Stimulated activated CD8-positive, alpha-beta memory T cell treated with anti-CD3 and anti-CD28 coated beads, Interleukin-12 subunit alpha, Interleukin-12 subunit beta, amount 100 ng/mL, for 4 hours (primary cell): Measurements from ENCODE around the gene AOC3.
"Not testable (repeated sequence)": the region's sequence is repeated elsewhere in the genome, so short reads cannot be mapped to it uniquely, and the experiment has no call there.

ENCODE experiments used
- DNase-seq: peaks from one replicate; pipeline ENCODE4 v3.0.0-alpha.2; 2020; ENCODE audit warnings: low read depth

Gene AOC3

DNA sequence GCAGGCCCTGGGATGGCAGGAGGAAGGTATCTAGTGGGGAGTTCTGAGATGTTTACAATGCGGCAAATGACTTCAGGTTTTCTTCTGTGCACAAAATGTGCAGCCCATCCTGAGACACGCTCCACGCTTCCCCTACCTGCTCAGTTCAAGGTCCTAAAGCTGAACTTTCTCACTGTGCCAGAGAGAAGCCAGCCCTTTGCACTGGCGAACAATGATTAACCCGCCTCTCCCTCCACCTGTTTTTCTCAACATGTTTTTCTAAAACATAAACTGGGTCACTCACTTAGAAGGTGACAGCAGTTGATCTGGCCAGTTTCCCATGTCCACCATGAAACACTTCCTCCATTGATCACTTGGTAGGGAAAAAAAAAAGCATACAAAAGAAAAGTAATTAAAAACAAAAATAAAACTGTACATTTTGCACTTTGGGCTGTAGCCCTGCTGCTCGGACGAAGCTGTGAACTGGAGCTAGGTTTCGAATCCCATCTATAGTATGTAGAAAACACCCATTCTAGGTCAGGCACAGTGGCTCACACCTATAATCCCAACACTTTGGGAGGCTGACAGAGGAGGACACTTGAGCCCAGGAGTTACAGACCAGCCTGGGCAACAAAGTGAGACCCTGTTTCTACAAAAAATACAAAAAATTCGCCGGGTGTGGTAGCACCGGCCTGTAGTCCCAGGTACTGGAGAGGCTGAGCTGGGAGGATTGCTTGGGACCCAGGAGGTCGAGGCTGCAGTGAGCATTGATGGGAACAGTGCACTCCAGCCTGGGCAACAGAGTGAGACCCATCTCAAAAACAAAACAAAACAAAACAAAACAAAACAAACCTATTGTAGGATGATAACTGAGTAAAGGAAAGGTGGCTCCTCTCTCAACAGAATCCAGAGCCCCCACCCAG, 43.5 kb downstream of the AOC3 start:
- DNase-seq = no peak

DNA sequence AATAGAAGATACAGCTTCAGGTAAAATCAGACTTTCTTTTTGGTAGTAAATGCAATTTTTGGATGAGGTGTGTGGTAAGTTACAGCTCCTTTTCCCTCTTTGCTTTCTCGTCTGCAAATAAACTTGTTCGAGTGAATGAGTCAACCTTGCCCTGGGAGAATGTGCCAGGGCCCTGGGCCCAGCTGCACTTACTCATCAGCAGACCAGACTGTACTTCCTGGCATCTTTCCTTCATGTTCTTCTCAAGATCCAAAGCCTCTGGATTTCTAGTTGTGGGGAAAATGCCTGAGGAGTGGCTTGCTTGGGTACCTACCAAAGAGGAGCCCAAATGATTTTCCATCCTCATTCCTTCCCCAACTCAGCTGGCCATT, 44.2 kb downstream of the AOC3 start:
- no peak for DNase-seq

GRCh38 chr17:42898147-42898811, 47.3 kb downstream of the AOC3 start:
- no peak for DNase-seq

DNA sequence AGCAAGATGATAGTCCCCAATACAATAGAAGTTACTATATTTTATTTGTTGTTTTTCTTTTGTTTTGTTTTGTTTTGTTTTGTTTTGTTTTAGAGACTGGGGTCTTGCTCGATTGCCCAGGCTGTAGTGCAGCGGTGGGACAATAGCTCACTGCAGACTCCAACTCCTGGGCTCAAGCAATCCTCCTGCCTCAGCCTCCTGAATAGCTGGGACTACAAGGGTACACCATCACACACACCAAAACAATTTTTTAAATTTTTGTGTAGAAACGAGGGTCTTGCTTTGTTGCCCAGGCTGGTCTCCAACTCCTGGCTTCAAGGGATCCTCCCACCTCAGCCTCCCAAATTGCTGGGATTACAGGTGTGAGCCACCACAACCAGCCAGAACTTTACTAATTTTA, 49.0 kb downstream of the AOC3 start:
- DNase-seq = not testable (repeated sequence)

DNA sequence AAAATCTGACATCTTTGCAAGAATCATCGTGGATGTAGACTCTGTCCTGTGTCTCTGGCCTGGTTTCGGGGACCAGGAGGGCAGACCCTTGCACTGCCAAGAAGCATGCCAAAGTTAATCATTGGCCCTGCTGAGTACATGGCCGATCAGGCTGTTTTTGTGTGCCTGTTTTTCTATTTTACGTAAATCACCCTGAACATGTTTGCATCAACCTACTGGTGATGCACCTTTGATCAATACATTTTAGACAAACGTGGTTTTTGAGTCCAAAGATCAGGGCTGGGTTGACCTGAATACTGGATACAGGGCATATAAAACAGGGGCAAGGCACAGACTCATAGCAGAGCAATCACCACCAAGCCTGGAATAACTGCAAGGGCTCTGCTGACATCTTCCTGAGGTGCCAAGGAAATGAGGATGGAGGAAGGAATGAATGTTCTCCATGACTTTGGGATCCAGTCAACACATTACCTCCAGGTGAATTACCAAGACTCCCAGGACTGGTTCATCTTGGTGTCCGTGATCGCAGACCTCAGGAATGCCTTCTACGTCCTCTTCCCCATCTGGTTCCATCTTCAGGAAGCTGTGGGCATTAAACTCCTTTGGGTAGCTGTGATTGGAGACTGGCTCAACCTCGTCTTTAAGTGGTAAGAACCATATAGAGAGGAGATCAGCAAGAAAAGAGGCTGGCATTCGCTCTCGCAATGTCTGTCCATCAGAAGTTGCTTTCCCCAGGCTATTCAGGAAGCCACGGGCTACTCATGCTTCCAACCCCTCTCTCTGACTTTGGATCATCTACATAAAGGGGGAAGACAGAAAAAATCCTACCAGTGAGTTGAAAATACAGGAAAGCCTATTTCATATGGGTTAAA, 49.7 kb downstream of the AOC3 start, which contains the start of gene G6PC1:
TSS of gene G6PC1 (plus strand) at position 340 of the 872 bp plus-strand sequence. CDS start at position 418, 78 bp downstream.
- no peak for DNase-seq

DNA sequence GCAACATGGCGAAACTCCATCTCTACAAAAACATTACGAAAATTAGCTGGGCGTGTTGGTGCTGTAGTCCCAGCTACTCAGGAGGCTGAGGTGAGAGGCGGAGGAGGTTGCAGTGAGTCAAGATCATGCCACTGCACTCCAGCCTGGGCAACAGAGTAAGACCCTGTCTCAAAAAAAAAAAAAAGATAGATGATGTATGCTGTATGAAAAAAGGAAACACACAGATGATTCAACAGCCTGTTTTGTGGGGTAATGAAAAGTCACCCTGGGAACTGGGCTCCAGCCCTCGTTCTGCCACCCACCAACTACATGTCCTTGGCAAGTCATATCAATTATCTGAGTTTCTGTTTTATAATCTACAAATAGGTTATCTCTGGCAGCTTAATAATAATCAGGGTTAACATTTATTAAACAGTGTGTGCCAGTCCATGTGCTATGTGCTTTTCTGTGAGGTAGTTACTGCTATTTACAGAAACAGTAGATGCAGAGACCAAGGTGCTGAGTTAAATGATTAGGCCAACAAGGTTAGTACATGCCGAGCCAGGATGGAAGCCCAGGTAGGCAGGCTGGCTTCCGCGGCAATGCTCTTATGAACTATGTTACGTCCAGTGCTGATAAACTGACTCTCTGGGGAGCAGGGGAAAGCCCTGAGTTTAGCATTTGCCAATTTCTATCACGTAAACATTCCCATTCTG, 50.7 kb downstream of the AOC3 start:
- no peak for DNase-seq

DNA sequence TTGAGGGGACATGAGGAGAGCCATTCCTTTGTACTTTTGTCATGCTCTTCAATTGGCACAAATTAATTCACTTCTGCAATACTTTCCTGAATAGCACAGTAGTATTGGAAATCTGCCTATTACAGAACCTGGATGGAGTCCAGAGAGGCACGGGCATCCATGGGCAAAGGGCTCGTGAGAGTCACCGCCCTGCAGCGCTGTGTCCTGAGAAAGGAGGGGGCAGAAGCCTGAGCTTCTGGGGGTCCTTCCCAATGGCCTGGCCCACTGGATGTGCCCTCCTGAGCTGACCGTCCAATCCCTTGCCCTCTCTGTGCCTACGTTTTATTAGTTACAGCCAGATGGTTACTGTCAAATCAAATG, 53.1 kb downstream of the AOC3 start:
- no peak for DNase-seq

DNA sequence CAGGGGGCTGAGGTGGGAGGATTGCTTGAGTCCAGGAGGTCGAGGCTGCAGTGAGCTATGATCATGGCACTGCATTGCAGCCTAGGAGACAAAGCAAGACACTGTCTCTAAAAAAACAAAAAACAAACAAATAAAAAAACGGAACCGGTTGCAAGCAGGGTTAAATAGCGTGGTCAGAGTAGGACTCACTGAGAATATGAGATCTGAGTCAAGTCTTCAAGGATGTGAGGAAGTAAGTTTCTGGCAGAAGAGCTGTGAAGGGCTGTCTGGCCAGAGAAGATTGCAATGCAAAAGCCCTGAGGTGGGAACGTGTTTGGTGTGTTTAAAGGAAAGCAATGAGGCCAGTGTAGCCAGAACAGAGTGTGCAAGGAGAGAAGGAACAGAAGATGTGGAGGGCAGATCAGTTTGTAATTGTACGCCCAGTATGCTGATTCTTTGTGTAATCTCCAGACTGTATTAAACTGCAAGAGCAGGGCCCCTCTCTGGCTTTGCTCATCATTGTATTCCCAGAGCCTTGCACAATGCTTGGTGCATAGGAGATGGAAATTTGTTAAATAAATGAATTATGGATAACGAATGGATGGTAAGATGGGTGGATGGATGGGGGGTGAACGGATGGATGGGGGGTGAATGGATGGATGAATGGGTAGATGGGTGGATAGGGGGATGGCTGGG, 55.9 kb downstream of the AOC3 start:
- no peak for DNase-seq
